SK-N-SH (cell line): ENCODE measurements around the gene RXFP3. TPM values are rescaled to one million over a fixed set of nuclear protein-coding genes. Genes with fewer than 3 reads are reported as not detected.
"Not testable (repeated sequence)": the region's sequence is repeated elsewhere in the genome, so short reads cannot be mapped to it uniquely, and the experiment has no call there.

ENCODE experiments used
- CTCF ChIA-PET: fragments of 300-600, 350-600 bp; formaldehyde crosslinking; extraction: SDS; loops from one replicate; lab custom pipeline; 2021; lab: Yijun Ruan, JAX
- POLR2A ChIA-PET: fragments of 350-600 bp; sonication (Branson Sonifier 250); formaldehyde crosslinking; extraction: SDS; loops from one replicate; lab custom pipeline; 2020; ENCODE audit warnings: antibody characterized with exemption, inconsistent platforms; lab: Yijun Ruan, JAX
- DNase-seq: peaks from one replicate; pipeline ENCODE4 v3.0.0; 2012
- H2AFZ ChIP-seq: fragments of 200-600 bp; sonication (generic); 2 replicates; pipeline ENCODE4 v1.8.1; 2016; ENCODE audit warnings: antibody characterized with exemption, mild to moderate bottlenecking, low read depth
- H3F3A ChIP-seq: fragments of 200-600 bp; sonication (generic); replicated peaks from 2 replicates; pipeline ENCODE3; 2016; ENCODE audit warnings: antibody characterized with exemption, mild to moderate bottlenecking; ENCODE audit not compliant: insufficient read depth
- H3K27ac ChIP-seq, 2 experiments: fragments of 200-500 bp in 1 of 2; fragments of 200-600 bp in 1 of 2; sonication (Bioruptor generic) in 1 of 2; sonication (generic), shearing (Covaris generic) in 1 of 2; 2 replicates each; pipeline versions ENCODE4 v1.5.1 to v1.6.1; 2014 to 2016; ENCODE audit warnings: low read depth in 2 of 2, inconsistent platforms in 1 of 2, low read length in 1 of 2, mild to moderate bottlenecking in 1 of 2, mixed read lengths in 1 of 2
- H3K27me3 ChIP-seq: fragments of 200-600 bp; sonication (generic), shearing (Covaris generic); 2 replicates; pipeline ENCODE4 v1.6.1; 2016; ENCODE audit warnings: mixed run types; ENCODE audit not compliant: insufficient read depth
- H3K36me3 ChIP-seq, 2 experiments: fragments of 200-500 bp in 1 of 2; fragments of 200-600 bp in 1 of 2; sonication (Bioruptor generic) in 1 of 2; sonication (generic) in 1 of 2; replicated peaks in 1 of 2; 2 replicates each; pipeline versions ENCODE3 to v1.5.1; 2014 to 2016; ENCODE audit warnings: low read length in 1 of 2, mild to moderate bottlenecking in 1 of 2; ENCODE audit not compliant: insufficient read depth in 2 of 2, control insufficient read depth in 1 of 2
- H3K4me1 ChIP-seq, 2 experiments: fragments of 200-500 bp in 1 of 2; fragments of 200-600 bp in 1 of 2; sonication (Bioruptor generic) in 1 of 2; sonication (generic), shearing (Covaris generic) in 1 of 2; 2 replicates each; pipeline versions ENCODE4 v1.5.1 to v1.6.1; 2014 to 2016; ENCODE audit warnings: low read depth in 1 of 2, low read length in 1 of 2, mixed run types in 1 of 2; ENCODE audit not compliant: insufficient read depth in 2 of 2, control insufficient read depth in 1 of 2
- H3K4me2 ChIP-seq: fragments of 200-600 bp; sonication (generic), shearing (Covaris generic); 2 replicates; pipeline ENCODE4 v1.6.1; 2017; ENCODE audit warnings: mixed run types
- H3K4me3 ChIP-seq, 2 experiments: fragments of 200-500 bp in 1 of 2; fragments of 200-600 bp in 1 of 2; sonication (Bioruptor generic) in 1 of 2; sonication (generic), shearing (Covaris generic) in 1 of 2; 2 replicates each; pipeline versions ENCODE4 v1.5.1 to v1.8.1; 2014 to 2016; ENCODE audit warnings: low read depth in 2 of 2, inconsistent platforms in 1 of 2, low read length in 1 of 2, mild to moderate bottlenecking in 1 of 2, mixed read lengths in 1 of 2, moderate library complexity in 1 of 2
- H3K79me2 ChIP-seq: fragments of 200-600 bp; sonication (generic); 2 replicates; pipeline ENCODE4 v1.8.1; 2017; ENCODE audit warnings: mild to moderate bottlenecking; ENCODE audit not compliant: insufficient read depth
- H3K9ac ChIP-seq: fragments of 200-600 bp; sonication (generic); 2 replicates; pipeline ENCODE4 v1.6.1; 2017; ENCODE audit warnings: mixed run types
- H3K9me2 ChIP-seq: fragments of 200-600 bp; sonication (generic); 2 replicates; pipeline ENCODE4 v1.6.1; 2017; ENCODE audit warnings: mixed run types
- H3K9me3 ChIP-seq: fragments of 200-600 bp; sonication (generic); 2 replicates; pipeline ENCODE4 v1.6.1; 2017; ENCODE audit warnings: mixed run types, mild to moderate bottlenecking, moderate library complexity
- H4K20me1 ChIP-seq: fragments of 200-600 bp; sonication (generic); 2 replicates; pipeline ENCODE4 v1.6.1; 2017; ENCODE audit warnings: mild to moderate bottlenecking, mixed run types; ENCODE audit not compliant: insufficient read depth
- CHD2 ChIP-seq: fragments of 150-350 bp; IDR thresholded peaks from 2 replicates; pipeline ENCODE4 v1.6.1; 2018; ENCODE audit warnings: low read length; ENCODE audit not compliant: partially characterized antibody
- ELF1 ChIP-seq: IDR thresholded peaks from 2 replicates; pipeline ENCODE4 v1.4.0; 2012
- EZH2phosphoT487 ChIP-seq: fragments of 200-600 bp; sonication (generic); IDR thresholded peaks from 2 replicates; pipeline ENCODE4 v1.6.1; 2017; ENCODE audit warnings: low read depth, mixed run types, mild to moderate bottlenecking, antibody characterized with exemption, moderate library complexity, borderline replicate concordance
- FOXJ3 ChIP-seq: sonication (generic); formaldehyde crosslinking; IDR thresholded peaks from 2 replicates; pipeline ENCODE4 v1.5.1; 2020; ENCODE audit warnings: mild to moderate bottlenecking, missing genetic modification reagents
- GABPA ChIP-seq: IDR thresholded peaks from 2 replicates; pipeline ENCODE4 v1.4.0; 2012; ENCODE audit warnings: low read depth, mild to moderate bottlenecking
- GATA2 ChIP-seq: sonication (generic); formaldehyde crosslinking; IDR thresholded peaks from 2 replicates; pipeline ENCODE4 v1.5.0; 2020; ENCODE audit warnings: mild to moderate bottlenecking, missing genetic modification reagents
- JUND ChIP-seq: IDR thresholded peaks from 2 replicates; pipeline ENCODE4 v1.4.0; 2012
- RCOR1 ChIP-seq: fragments of 150-350 bp; IDR thresholded peaks from 2 replicates; pipeline ENCODE4 v1.6.1; 2017; ENCODE audit warnings: antibody characterized with exemption, low read length
- YY1 ChIP-seq: IDR thresholded peaks from 2 replicates; pipeline ENCODE4 v1.4.0; 2012; ENCODE audit warnings: low read depth, mild to moderate bottlenecking
- WGBS: methylation state at CpG from one replicate; pipeline ENCODE4 v1.1.6; 2017; ENCODE audit warnings: low lambda C conversion rate; 5-methylcytosine and 5-hydroxymethylcytosine counted together
- polyA plus RNA-seq, 3 experiments: library from polyadenylated mRNA; depleted of rRNA; stranded (reverse); fragments of >200 nt; gene quantifications; 2 replicates each; pipeline ENCODE4 v1.2.3, GENCODE V29; 2012
- TF ChIP-seq, protein P1 (sequence below): IDR thresholded peaks from 2 replicates; pipeline ENCODE4 v1.4.0; 2012; ENCODE audit warnings: low read depth
- TF ChIP-seq, protein P2 (sequence below): fragments of 200-600 bp; sonication (generic); IDR thresholded peaks from 2 replicates; pipeline ENCODE4 v1.6.1; 2017; ENCODE audit warnings: antibody characterized with exemption, mild to moderate bottlenecking, moderate library complexity
- TF ChIP-seq, protein P3 (sequence below): IDR thresholded peaks from 2 replicates; pipeline ENCODE4; 2012
- TF ChIP-seq, protein P4 (sequence below): IDR thresholded peaks from 2 replicates; pipeline ENCODE4 v1.6.1; 2012; ENCODE audit warnings: mild to moderate bottlenecking, low read depth, low read length, moderate library complexity

The RXFP3 gene
- polyA plus RNA-seq, 1 of the 3 experiments (the other 2 are of a cell fraction) = not detected

DNA sequence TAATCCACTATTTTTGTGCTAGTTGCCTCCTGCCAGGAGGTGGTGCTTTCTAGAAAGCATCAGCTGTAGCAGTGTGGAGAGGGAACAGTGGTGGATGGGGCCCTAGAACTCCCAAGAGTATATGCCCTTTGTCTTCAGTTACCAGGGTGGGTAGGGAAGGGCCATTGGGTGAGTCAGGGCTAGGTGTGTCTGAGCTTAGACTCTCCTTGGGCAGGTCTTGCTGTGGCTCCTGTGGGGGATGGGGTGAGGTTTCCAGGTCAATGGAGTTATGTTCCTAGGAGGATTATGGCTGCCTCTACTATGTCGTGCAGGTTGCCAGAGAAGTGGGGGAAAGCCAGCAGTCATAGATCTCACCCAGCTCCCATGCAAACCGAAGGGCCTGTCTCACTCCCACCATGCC lies 33.1 kb upstream of the RXFP3 start:
- Histone ChIP-seq H3K9me3 (peaks cover 8% of the 10 kb centered on the region; the same call in 1 of the 2 replicates), H3K27ac (no peak overlapping the region), H3K4me3 (no peak overlapping the region), H3K4me2 (no peak overlapping the region), H3K27me3 (no peaks in the 10 kb centered on the region), H4K20me1 (no peaks in the 10 kb centered on the region), H3K9me2 (no peaks in the 10 kb centered on the region), H3K36me3 (peaks cover 0 to 4% of the 10 kb centered on the region in 2 experiments), H3K4me1 (no peaks in the 10 kb centered on the region), H2AFZ (no peak overlapping the region), H3K79me2 (no peaks in the 10 kb centered on the region), H3K9ac (no peak overlapping the region), H3F3A (no peaks in the 10 kb centered on the region)
- TF ChIP-seq, protein P1, sequence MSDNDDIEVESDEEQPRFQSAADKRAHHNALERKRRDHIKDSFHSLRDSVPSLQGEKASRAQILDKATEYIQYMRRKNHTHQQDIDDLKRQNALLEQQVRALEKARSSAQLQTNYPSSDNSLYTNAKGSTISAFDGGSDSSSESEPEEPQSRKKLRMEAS = no peak
- no peak for TF ChIP-seq RCOR1
- TF ChIP-seq CHD2 = no peak
- TF ChIP-seq ELF1 = no peak
- TF ChIP-seq, protein P2, sequence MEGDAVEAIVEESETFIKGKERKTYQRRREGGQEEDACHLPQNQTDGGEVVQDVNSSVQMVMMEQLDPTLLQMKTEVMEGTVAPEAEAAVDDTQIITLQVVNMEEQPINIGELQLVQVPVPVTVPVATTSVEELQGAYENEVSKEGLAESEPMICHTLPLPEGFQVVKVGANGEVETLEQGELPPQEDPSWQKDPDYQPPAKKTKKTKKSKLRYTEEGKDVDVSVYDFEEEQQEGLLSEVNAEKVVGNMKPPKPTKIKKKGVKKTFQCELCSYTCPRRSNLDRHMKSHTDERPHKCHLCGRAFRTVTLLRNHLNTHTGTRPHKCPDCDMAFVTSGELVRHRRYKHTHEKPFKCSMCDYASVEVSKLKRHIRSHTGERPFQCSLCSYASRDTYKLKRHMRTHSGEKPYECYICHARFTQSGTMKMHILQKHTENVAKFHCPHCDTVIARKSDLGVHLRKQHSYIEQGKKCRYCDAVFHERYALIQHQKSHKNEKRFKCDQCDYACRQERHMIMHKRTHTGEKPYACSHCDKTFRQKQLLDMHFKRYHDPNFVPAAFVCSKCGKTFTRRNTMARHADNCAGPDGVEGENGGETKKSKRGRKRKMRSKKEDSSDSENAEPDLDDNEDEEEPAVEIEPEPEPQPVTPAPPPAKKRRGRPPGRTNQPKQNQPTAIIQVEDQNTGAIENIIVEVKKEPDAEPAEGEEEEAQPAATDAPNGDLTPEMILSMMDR = no peak
- TF ChIP-seq GATA2 = no peak
- no peak for TF ChIP-seq YY1
- TF ChIP-seq FOXJ3 (CRISPR knock-in tag) = no peak
- no peak for TF ChIP-seq GABPA
- no peak for TF ChIP-seq JUND
- CTCF ChIA-PET = no interaction called here
- no CpG with 5 or more reads among the region's 2 CpGs for WGBS
- POLR2A ChIA-PET = no interaction called here
- DNase-seq = no peak

DNA sequence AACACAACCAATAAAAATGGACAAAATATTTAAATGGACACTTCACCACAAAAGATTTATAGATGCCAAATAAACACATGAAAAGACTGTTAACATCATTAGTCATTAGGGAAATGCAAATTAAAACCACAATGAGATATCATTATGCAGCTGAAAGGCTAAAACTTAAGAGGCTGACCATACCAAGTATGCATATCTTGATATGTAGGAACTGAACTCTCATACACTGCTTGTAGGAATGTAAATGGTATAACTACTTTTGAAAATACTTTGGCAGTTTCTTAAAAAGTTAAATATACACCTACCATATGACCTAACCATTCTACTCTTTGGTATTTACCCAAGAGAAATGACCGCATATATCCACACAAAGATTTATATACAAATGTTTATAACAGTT lies 30.8 kb upstream of the RXFP3 start:
- H3K27ac ChIP-seq = no peak overlapping the region
- TF ChIP-seq CHD2 (no peak), EZH2phosphoT487 (no peak), JUND (no peak), ELF1 (no peak)
- TF ChIP-seq, protein P1 = no peak
- TF ChIP-seq, protein P3, sequence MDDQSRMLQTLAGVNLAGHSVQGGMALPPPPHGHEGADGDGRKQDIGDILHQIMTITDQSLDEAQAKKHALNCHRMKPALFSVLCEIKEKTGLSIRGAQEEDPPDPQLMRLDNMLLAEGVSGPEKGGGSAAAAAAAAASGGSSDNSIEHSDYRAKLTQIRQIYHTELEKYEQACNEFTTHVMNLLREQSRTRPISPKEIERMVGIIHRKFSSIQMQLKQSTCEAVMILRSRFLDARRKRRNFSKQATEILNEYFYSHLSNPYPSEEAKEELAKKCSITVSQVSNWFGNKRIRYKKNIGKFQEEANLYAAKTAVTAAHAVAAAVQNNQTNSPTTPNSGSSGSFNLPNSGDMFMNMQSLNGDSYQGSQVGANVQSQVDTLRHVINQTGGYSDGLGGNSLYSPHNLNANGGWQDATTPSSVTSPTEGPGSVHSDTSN = no peak
- TF ChIP-seq, protein P4, sequence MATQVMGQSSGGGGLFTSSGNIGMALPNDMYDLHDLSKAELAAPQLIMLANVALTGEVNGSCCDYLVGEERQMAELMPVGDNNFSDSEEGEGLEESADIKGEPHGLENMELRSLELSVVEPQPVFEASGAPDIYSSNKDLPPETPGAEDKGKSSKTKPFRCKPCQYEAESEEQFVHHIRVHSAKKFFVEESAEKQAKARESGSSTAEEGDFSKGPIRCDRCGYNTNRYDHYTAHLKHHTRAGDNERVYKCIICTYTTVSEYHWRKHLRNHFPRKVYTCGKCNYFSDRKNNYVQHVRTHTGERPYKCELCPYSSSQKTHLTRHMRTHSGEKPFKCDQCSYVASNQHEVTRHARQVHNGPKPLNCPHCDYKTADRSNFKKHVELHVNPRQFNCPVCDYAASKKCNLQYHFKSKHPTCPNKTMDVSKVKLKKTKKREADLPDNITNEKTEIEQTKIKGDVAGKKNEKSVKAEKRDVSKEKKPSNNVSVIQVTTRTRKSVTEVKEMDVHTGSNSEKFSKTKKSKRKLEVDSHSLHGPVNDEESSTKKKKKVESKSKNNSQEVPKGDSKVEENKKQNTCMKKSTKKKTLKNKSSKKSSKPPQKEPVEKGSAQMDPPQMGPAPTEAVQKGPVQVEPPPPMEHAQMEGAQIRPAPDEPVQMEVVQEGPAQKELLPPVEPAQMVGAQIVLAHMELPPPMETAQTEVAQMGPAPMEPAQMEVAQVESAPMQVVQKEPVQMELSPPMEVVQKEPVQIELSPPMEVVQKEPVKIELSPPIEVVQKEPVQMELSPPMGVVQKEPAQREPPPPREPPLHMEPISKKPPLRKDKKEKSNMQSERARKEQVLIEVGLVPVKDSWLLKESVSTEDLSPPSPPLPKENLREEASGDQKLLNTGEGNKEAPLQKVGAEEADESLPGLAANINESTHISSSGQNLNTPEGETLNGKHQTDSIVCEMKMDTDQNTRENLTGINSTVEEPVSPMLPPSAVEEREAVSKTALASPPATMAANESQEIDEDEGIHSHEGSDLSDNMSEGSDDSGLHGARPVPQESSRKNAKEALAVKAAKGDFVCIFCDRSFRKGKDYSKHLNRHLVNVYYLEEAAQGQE = no peak
- H3K9ac ChIP-seq = no peak overlapping the region
- H4K20me1 ChIP-seq = no peaks in the 10 kb centered on the region
- DNase-seq = no peak
- H3K9me2 ChIP-seq = no peaks in the 10 kb centered on the region
- H3K79me2 ChIP-seq = no peaks in the 10 kb centered on the region
- H3F3A ChIP-seq = no peaks in the 10 kb centered on the region
- WGBS = 70% methylated on average over 1 of the region's 1 CpG
- no peak overlapping the region for H3K4me3 ChIP-seq
- ChIA-PET POLR2A (no interaction called here), CTCF (no interaction called here)
- H3K36me3 ChIP-seq = peaks cover 0 to 4% of the 10 kb centered on the region in 2 experiments
- H3K9me3 ChIP-seq = peaks cover 8% of the 10 kb centered on the region; the same call in 1 of the 2 replicates
- H3K4me2 ChIP-seq = no peak overlapping the region
- no peaks in the 10 kb centered on the region for H3K27me3 ChIP-seq
- no peak overlapping the region for H2AFZ ChIP-seq
- no peaks in the 10 kb centered on the region for H3K4me1 ChIP-seq

DNA sequence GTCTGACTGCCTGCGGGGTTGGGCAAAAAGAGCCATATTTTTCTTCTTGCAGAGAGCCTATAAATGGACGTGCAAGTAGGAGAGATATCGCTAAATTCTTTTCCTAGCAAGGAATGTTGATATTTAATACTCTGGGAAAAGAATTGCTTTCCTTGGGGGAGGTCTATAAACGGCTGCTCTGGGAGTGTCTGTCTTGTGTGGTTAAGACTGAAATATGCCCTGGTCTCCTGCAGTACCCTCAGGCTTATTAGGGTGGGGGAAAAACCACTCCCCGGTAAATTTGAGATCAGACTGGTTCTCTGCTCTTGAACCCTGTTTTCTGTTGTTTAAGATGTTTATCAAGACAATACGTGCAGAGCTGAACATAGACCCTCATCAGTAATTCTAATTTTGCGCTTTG lies 29.9 kb upstream of the RXFP3 start:
- H3K9me3 ChIP-seq, H2AFZ ChIP-seq, H3K79me2 ChIP-seq, H3K4me1 ChIP-seq, H3K9me2 ChIP-seq, H3K27ac ChIP-seq, H3K4me2 ChIP-seq, CTCF ChIA-PET, H3K4me3 ChIP-seq, H4K20me1 ChIP-seq, H3K27me3 ChIP-seq, H3K36me3 ChIP-seq, POLR2A ChIA-PET, H3F3A ChIP-seq, DNase-seq, H3K9ac ChIP-seq: not testable (repeated sequence)
- WGBS = 34% methylated on average over 7 of the region's 7 CpGs
